Keratinocyte (primary cell): Measurements from ENCODE around the gene SARNP.

Experiments
- CTCF ChIP-seq, 3 experiments: IDR thresholded peaks in 1 of 3; conservative IDR thresholded peaks in 1 of 3; optimal IDR thresholded peaks in 1 of 3; 2 replicates in 2 of 3; 3 replicates in 1 of 3; pipeline versions ENCODE3 to v1.5.1; 2011; ENCODE audit warnings: low read length in 3 of 3, mild to moderate bottlenecking in 3 of 3, moderate library complexity in 2 of 3, control low read depth in 1 of 3, inconsistent platforms in 1 of 3; ENCODE audit not compliant: insufficient read depth in 2 of 3; ENCODE audit errors: extremely low read depth in 1 of 3
- EZH2 ChIP-seq: IDR thresholded peaks from one replicate; pipeline ENCODE4 v1.6.1; 2012; ENCODE audit warnings: inconsistent platforms, mild to moderate bottlenecking, low read length, moderate library complexity

DNA sequence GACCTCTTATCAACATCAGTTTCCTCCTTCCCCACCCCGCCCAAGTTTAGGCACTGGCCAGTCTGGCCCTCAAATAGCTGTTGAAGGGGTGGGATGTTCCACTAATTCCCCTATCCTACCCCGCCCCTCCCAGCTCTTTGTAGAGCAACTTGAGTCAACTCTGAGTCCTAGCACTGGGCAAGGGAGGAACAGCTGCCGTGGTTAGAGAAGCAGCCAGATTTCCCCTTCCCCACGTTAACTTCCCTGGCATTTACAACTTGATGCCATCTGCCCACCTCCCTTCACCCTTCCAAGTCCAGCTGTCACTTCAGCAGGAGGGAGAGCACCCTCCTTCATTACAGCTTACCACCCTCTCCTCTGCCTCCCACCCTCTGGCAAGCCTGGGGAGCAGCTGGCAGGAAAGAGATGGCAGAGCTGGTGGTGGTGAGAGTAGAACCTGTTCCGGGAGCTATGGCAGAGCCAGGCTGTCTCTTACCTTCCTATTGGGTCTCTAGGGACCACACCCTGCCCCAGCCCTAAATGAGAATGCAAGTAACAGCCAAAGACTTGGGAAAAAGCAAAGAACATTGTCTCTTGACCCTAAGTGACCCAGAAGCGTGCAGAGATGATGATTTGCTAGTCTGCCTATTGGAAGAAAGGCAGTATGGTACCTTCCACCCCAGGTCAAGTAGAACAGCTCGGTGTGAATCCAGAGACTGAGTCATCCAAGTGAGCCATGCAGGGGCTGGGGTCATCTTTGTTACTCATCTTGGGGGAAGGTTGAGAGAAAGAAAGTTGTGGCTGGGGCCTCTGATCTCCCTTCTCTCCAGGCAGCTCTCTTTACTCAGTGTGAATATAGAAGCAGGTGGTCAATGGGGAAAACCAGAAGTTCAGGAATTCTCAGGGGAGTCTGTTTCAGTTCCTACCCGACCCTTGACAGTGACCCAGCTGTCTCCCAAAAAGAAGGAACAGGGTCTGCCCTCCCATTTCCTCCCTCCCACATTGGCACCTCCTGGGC lies 100.2 kb downstream of the SARNP start:
- TF ChIP-seq CTCF (optimal IDR thresholded peaks at IDR 0.05 in 1 of 3, IDR thresholded peaks at IDR 0.05 in 1 of 3, conservative IDR thresholded peaks at IDR 0.05 in 1 of 3; ENCODE audit: extremely low read depth in 1 of 3, insufficient read depth in 2 of 3, low read length in 3 of 3), result no peak
- TF ChIP-seq EZH2, result no peak
